Cerebellar nuclear complex (tissue), 1 donor: ENCODE data around the gene CD164L2.

Experiments
- DNase-seq, 2 experiments: peaks; one replicate each; lab custom pipeline; 2025; lab: John Stamatoyannopoulos, UW

The CD164L2 gene

DNA sequence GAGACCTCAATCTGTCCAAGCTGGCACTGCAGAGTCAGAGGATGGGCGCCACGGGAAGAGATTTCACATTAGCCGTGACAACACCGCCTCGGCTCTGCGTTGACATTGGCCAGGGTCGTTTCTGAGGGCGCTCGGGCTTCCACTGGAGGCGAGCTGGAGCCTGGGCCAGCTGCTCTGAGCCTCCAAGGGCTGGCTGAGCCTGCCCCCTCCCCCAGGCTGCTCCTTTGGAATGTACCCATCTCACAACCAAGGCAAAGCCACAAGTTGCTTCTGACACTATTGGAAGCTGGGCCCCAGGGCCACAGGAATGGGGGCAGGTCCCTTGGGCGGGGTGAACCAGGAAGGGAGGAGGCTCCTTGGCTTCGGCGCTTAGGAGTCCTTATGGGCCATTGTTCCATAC lies 21.9 kb upstream of the CD164L2 start:
- no peak for DNase-seq

DNA sequence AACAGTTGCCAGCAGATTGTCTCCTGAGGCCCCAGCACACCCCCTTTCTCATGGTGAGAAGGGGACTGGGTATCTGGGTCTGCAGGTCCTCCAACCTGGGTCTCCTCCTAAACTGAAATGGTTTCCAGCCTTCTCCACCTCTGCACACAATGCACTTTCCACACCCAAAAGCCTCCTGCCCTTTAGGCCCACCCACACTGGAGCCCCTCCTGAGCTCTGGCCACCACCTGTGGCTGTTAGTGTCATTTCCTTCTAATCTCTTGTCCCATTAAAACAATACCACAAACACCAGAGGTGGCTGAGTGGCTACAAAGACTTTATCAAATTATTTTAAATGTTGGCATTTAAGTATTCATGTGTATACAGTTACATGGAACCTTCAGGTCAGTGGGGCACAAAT lies 20.8 kb upstream of the CD164L2 start:
- DNase-seq = no peak

- no peak for DNase-seq
These were observed 20.1 kb upstream of the CD164L2 start for GRCh38 chr1:27403065-27403726.

DNA sequence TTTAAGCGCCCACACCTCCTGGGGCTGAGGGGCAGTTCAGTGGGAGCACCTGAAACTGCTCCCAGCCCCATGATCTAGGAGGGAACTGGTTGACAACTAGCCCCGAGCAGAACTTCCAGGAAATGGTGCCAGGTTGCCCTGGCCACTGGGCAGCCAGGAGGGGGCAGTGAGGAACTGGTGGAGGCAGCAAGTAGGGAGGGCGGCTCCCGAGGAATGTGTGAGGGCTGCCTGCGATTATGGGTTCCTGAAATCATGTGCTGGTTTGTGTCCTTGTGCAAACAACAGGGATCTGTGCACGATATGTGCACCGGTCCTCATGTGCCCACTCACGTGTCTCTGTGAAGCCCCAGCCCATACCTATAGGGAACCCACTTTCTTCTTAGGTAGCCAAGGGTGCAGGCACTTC lies 19.2 kb upstream of the CD164L2 start:
- no peak for DNase-seq

- no peak for DNase-seq
These were observed 17.8 kb upstream of the CD164L2 start for GRCh38 chr1:27400963-27401341.

DNA sequence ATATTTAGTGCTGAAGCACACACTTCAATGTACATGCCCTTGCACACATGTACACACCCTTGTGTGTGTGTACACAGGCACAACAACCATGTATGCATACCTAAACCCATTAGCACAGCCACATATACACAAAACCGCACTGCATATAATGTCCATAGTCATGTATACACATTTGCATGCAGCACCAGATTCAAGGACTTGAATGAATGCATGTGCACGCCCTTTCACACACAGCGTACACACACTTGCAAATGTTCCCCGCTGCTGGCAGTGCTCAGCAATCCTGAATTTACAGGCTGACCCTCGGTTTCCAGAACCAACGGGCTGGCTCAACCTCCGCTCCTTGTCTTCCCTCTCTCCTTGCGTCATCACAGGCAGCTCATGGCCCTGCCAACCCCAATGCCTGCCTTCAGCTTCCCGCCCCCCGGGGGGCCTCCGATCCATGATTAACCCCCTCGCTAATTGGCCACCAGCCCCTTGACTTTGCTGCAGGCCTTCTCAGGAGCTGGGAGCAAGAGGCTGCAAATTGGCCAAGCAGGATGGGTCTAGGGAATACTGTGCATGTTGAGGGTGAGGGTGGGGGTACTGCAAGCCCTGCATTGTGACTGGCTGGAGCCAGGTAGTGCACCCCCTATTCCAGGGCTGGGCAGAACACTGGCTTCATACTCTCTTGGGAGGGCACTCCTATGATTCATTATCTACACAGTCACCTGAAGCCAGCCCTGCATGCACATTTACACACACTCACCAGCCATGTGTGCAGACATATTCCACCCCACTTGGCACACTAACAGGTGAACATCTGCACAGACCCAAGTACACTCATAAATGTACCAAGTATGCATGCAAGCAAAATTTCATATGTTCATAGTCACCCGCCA lies 17.2 kb upstream of the CD164L2 start:
- DNase-seq = no peak

DNA sequence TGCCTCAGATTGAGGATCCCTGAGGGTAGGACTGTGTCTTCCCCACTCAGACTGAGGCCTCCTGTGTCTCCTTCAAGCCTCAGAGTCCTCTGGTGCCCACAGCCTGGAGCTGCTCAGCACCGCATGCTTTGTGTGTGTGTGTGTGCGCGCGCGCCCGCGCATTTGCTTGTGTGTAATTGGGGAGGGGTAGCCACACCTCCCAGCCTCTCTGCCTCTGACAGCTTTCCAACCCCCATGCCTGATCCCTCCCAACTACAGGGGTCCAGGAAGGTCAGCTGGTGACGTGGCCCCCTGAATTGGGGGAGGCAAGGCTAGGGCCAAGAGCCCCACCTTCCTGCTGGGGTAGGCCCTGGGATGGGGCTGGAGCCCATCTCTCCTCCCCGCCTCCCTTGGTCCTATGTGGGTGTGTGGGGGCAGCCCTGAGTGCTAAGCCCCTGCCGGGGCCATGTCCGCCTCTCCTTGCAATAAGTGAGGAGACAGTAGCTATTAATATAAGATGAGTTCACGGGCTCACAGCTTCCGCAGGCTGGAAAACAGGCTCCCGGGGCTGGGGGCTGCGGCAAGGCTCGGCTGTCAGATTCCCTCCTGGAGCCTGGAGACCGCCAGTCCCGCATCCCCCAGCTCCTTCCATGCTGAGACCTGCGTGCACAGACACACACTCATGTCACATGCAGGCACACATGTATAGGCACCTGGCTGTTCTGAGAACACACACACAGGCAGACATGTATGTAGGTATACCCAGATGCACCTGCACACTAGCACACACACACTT lies 16.3 kb upstream of the CD164L2 start:
- no peak for DNase-seq

- no peak for DNase-seq
These were observed 15.4 kb upstream of the CD164L2 start for GRCh38 chr1:27398405-27399149.

GRCh38 chr1:27397749-27398148 lies 14.6 kb upstream of the CD164L2 start:
- no peak for DNase-seq

DNA sequence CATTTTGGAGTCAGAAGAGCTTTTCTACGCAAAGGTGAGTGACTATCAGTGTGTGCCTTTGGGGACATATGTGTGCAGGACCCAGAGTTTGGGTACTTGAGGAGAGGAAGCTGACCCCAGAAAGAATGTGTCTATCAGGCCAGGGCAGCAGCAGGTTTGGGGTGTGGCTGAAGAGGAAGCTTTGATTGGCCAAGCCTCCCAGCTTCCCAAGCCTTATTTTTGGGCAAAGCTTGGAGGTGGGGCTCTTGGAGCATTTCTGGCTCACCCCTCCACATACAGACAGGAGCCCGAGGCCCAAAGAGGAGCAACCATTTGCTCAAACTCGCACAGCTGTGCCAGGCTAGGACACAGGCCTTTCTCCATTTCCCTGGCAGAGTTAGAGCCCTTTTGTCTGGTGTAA lies 14.0 kb upstream of the CD164L2 start:
- no peak for DNase-seq

DNA sequence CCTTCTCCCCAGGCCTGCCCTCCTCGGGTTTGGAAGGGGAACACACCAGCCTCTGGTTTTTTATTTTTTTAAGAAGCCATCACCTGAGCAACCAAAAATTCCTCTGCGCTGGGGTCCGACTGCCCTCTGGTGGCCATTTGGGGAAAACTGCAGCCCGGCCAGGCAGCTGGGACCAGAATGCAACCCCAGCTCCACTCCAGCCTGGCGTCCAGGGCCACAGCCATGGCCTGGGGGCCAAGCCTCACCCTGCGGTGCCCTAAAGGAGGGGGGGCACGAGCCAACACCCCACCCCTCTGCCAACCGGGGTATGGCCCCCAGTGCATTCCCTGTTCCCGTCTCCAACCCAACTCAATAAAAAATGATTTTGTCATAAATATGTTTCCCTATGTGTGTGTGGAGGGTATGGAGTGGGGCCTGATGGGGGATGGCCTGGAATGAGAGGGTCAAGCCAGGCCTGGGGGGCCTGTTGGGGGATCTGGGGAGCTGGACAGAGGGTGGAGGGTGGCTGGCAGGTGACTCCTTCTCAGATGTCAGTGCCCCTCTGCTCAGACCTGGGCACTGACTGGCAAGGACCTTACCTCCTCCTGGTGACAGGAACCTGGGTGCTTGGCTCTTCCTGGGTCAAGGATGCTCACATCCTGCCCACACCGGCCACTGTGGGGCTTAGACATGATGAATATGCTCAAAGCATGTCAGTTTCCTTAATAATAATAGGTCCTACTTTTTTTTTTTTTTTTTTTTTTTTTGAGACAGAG lies 12.5 kb upstream of the CD164L2 start:
- DNase-seq = peak in 1 of 2 experiments; percentile 51

- no peak for DNase-seq
These were observed 11.8 kb upstream of the CD164L2 start for GRCh38 chr1:27394925-27395324.

DNA sequence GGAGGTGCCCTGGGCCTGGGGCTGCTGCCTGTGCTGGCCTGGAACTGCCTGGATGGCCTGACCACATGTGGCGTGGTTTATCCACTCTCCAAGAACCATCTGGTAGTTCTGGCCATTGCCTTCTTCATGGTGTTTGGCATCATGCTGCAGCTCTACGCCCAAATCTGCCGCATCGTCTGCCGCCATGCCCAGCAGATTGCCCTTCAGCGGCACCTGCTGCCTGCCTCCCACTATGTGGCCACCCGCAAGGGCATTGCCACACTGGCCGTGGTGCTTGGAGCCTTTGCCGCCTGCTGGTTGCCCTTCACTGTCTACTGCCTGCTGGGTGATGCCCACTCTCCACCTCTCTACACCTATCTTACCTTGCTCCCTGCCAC lies 11.1 kb upstream of the CD164L2 start:
- no peak for DNase-seq

DNA sequence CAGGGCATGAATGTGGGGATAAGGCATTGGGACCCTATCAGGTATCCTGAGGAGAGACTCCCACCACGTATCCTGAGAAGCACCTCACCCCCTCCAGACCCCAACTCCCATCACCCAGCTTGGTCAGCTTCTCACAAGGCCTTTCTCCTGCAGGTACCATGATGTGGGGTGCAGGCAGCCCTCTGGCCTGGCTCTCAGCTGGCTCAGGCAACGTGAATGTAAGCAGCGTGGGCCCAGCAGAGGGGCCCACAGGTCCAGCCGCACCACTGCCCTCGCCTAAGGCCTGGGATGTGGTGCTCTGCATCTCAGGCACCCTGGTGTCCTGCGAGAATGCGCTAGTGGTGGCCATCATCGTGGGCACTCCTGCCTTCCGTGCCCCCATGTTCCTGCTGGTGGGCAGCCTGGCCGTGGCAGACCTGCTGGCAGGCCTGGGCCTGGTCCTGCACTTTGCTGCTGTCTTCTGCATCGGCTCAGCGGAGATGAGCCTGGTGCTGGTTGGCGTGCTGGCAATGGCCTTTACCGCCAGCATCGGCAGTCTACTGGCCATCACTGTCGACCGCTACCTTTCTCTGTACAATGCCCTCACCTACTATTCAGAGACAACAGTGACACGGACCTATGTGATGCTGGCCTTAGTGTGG lies 10.6 kb upstream of the CD164L2 start:
- DNase-seq = no peak

- DNase-seq = no peak
These were observed 9.9 kb upstream of the CD164L2 start for GRCh38 chr1:27392778-27393635.

DNA sequence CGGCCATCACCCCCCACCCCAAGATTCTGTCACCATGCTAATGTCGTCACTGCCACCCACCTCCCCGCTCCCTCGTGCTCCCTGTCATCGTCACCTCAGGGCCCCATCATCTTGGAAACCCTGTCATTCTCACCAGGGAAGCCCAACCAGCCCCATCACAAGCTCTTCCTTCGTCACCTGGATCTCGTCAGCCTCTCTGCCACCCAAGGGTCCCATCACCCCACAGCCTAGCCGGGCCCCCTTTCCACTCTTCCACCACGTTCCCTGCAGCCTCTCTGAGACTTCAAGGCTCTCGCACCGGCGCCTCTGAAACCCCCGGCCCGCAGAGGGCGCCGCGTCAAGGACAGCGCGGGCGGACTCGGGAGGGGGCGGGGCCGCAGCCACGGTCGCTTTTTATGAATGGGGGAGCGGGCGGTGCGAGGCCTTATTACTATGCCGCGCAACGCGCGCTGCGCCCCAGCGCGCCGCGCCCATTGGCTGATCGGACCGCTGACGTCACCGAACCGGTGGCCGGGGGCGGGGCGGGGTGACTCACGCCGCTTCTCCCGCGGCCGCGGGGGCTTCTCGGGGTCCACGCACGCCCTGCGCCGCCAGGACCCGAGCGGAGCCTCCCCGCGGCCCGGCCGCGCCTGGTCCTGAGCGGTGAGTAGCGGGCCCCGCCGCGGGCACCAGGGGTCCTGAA lies 9.1 kb upstream of the CD164L2 start, which contains the start of gene GPR3:
Gene GPR3 (plus strand): TSS at position 527 of the 682 bp plus-strand sequence. CDS start 1,177 bp downstream, outside the sequence.
- peak; percentile 13 to 34 for DNase-seq

GRCh38 chr1:27391511-27392095 lies 8.5 kb upstream of the CD164L2 start:
- peak in 1 of 2 experiments; percentile 37 for DNase-seq

DNA sequence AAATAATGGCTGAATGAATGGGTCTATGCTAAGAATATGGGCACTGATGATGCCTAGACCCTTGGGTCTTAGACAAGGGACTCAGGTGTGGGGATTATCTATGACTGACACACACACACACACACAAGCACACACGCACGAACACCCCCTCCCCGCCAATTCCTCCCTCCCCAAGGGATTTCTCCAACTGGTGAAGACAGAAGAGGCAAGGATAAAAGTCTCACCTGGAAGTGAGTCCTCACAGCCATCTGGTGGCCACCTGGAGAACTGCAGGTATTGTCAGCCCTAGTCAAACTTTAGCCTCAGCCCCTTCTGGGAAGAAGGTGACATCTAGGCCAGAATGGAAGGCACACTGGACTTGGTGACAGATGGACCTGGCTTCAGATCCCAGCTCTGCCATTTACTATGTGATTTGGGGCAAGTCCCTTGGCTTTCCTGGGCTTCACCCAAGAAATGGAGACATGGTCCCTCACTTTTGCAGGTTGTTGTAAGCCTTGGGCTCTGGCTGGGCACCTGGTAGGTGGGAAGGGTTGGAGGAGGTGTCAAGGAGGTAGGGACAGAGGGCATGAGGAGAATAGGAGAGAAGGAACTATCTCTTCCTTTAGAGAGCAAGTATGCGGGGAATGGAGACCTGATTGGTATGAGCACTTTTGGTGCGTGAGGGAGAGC lies 5.3 kb upstream of the CD164L2 start:
- DNase-seq = peak in 1 of 2 experiments; percentile 51
